Measurements from ENCODE around the gene UBXN10.

Gene UBXN10

GRCh38 chr1:20185834-20186782 is at the start of gene UBXN10, which contains the start of gene PLA2G2C:
UBXN10 (plus strand) TSS chr1:20186096; CDS start chr1:20190562, 4,466 bp downstream.
PLA2G2C (minus strand) TSS chr1:20186518; CDS start chr1:20177363, 9,155 bp downstream.
- no peak within 1 kb of the TSS for H3K4me3 ChIP-seq (ENCODE audit: control insufficient read depth, low read depth, low read length)
- no peak for TF ChIP-seq CTCF (conservative IDR thresholded peaks at IDR 0.05; ENCODE audit: control insufficient read depth, insufficient read depth, low read depth, low read length)
- no peak for DNase-seq (ENCODE audit: low read depth)

- DNase-seq (ENCODE audit: low read depth), result no peak
- no peak for TF ChIP-seq CTCF (conservative IDR thresholded peaks at IDR 0.05; ENCODE audit: control insufficient read depth, insufficient read depth, low read depth, low read length)
- no peak overlapping the region for H3K4me3 ChIP-seq (ENCODE audit: control insufficient read depth, low read depth, low read length)
Observed at GRCh38 chr1:20136249-20136648, 49.6 kb upstream of the UBXN10 start.

- no peak for TF ChIP-seq CTCF (conservative IDR thresholded peaks at IDR 0.05; ENCODE audit: control insufficient read depth, insufficient read depth, low read depth, low read length)
- no peak overlapping the region for H3K4me3 ChIP-seq (ENCODE audit: control insufficient read depth, low read depth, low read length)
- no peak for DNase-seq (ENCODE audit: low read depth)
Observed at GRCh38 chr1:20137055-20137454, 48.8 kb upstream of the UBXN10 start.

GRCh38 chr1:20137604-20138003 is 48.3 kb upstream of the UBXN10 start:
- no peak for DNase-seq (ENCODE audit: low read depth)
- TF ChIP-seq CTCF (conservative IDR thresholded peaks at IDR 0.05; ENCODE audit: control insufficient read depth, insufficient read depth, low read depth, low read length), result no peak
- no peak overlapping the region for H3K4me3 ChIP-seq (ENCODE audit: control insufficient read depth, low read depth, low read length)

GRCh38 chr1:20138346-20138745 is 47.5 kb upstream of the UBXN10 start:
- TF ChIP-seq CTCF (conservative IDR thresholded peaks at IDR 0.05; ENCODE audit: control insufficient read depth, insufficient read depth, low read depth, low read length), result no peak
- DNase-seq (ENCODE audit: low read depth), result no peak
- H3K4me3 ChIP-seq (ENCODE audit: control insufficient read depth, low read depth, low read length), result no peak overlapping the region

- no peak within 1 kb of the TSS for H3K4me3 ChIP-seq (ENCODE audit: control insufficient read depth, low read depth, low read length)
- TF ChIP-seq CTCF (conservative IDR thresholded peaks at IDR 0.05; ENCODE audit: control insufficient read depth, insufficient read depth, low read depth, low read length), result no peak
- no peak for DNase-seq (ENCODE audit: low read depth)
Observed at GRCh38 chr1:20138961-20139550, 46.8 kb upstream of the UBXN10 start, which contains the start of gene PLA2G2F. PLA2G2F (plus strand) TSS chr1:20139323; CDS start chr1:20139428, 105 bp downstream.
